Suppressor macrophage treated with lipopolysaccharide for 1 hour (primary cell): ENCODE data around the gene ADH1C.
"Not testable (repeated sequence)": the region's sequence is repeated elsewhere in the genome, so short reads cannot be mapped to it uniquely, and the experiment has no call there.

Experiments used
- DNase-seq, 3 donors: peaks; one replicate each; pipeline ENCODE4 v3.0.0-alpha.2; 2020 to 2022

ADH1C gene

DNA sequence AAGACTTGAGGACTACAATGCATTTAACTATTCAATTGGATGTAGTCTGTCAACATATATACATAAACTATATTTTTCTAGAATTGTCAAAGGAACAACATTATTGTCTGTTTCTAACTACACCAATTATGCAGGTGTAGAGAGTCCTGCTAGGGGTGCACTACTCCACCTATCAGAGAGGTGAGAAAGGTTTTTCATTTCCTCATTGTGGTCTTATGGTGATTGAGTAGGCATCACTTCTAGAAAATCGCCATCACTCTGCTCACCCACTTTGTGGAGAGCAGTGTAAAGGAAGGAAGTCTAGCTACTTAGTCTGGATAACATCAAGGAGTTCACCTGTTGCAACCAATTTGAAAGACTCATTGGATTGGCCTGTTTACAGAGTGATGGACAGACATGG is 4.4 kb upstream of the ADH1C start:
- no peak for DNase-seq

- not testable (repeated sequence) for DNase-seq
These were observed 3.6 kb upstream of the ADH1C start for GRCh38 chr4:99356149-99356548.

DNA sequence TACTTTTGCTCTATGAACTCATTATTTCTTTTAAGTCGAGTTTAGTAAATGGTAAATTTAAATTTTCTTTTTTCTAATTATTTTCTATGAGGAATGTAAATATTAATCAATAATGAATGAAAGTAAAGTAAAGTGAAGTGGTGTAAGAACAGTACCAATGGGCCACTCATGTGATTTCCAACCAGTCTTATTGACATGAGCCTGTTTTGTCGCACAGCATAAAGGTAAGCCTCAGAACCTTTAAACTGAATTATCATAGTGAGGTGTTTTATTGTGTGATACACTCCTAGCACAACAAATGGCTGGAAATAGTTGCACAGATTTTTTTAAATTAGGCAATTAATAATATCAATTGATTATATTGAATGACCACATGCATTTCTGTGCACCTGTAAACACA is 1.1 kb downstream of the ADH1C start:
- DNase-seq: no peak

DNA sequence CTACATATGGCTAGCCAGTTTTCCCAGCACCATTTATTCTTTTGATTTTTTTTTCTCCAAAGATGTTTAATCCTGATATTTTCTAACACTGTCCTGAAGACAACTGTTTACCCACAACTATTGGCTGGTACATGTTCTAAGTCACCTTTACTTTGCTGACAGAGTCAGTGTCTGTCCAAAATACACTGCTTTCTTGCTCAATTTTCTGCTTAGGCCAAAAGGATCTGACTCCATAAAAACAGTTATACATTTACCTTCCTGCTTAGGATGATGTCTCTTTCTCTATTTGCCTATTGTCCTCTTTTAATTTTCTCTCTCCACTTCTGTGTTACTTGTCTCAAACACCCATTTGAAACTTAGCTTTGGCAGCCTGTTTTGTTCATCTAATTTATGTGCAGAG is 3.2 kb downstream of the ADH1C start:
- no peak for DNase-seq

- not testable (repeated sequence) for DNase-seq
These were observed 9.9 kb downstream of the ADH1C start for GRCh38 chr4:99342624-99343023.

GRCh38 chr4:99341426-99341825 is 11.1 kb downstream of the ADH1C start:
- no peak for DNase-seq

DNA sequence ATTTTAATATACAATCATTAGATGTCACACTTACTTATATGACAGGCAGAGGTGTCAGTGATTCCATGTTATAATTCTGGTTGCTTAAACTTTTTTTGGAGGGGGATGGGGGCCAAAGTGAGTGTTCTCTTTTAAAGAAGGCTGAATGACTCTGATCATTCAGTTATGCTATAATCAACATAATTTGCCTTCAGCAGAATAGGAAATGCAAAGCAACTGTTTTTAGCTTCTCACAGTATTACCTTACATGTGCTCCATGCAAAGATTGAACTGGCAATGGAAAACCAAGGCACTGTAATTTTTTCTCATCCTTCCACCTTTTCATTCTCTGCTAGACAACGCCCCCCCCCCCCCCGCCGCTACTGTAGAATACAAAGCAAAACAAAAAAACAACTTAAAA is 13.4 kb downstream of the ADH1C start:
- DNase-seq: no peak

- DNase-seq: no peak
These were observed 16.0 kb downstream of the ADH1C start for GRCh38 chr4:99336553-99336952.

- DNase-seq: no peak
These were observed 17.7 kb downstream of the ADH1C start for GRCh38 chr4:99334880-99335279.

- no peak for DNase-seq
These were observed 21.9 kb downstream of the ADH1C start for GRCh38 chr4:99330648-99331047.

DNA sequence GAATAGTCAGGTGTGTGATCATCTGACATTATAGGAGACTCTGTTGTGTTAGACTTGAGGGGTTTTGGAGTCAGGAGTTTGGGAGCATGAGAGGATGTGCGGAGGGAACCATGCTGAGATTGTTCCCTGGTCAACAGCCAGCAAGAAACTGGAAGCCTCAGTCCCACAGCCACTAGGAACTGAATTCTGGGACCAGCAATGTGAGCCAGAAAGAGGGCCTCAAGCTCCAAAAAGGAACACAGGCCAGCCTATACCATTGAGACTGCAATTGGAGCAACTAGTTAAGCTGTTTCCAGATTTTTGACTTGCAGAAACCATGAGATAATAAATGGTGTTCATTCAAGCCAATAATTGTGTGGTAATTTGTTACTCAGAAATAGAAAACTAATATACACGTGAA is 22.7 kb downstream of the ADH1C start:
- no peak for DNase-seq

- DNase-seq: no peak
These were observed 27.6 kb downstream of the ADH1C start for GRCh38 chr4:99324979-99325378.

GRCh38 chr4:99324361-99324760 is 28.2 kb downstream of the ADH1C start:
- no peak for DNase-seq

GRCh38 chr4:99323756-99324155 is 28.8 kb downstream of the ADH1C start:
- DNase-seq: no peak

DNA sequence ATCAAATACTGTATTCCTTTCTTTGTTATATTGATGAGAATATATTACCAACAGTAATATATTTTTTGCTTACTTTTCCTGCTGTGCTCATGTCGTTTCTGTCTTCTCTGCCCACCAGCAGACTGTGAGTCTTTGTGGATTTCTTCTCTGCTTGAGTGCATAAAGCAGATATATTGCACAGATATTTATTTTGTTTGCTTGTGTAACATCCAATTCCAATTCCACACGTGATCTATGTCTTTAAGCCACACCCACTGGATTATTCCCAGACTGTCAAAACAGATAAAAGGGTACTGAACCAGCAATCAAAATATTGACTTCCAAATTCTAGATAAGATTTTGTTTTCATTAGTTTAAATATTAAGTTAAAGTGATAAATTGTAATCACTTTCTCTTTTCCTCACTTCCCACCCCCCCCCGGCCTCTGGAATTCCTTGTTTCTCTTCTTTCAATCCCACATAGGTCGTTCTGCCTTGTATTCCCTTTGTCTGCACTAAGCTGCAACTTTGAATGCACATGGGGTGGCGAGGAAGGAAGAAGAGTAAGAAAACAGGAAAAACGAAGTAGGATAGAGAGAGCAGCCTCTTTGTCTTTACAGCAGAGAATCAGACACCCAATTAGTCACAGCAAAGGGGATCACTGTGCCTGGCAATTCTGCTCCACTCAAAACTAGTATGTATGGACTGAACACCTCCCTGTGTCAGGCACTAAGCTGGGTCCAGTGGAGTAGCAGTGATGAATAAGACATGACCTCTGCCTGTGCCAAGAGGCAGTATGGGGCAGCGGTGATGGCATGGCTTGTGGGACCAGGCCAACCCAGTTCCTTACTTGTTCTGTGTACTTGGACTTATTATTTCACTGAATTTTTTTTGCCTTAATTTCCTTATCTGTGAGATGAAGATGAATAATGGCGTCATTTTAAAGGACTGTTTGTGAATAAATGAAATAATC is 31.0 kb downstream of the ADH1C start, which contains the start of gene ADH1B:
Gene ADH1B (minus strand): TSS at position 161 of the 951 bp plus-strand sequence. CDS start 70 bp downstream, at position 91.
- no peak for DNase-seq

DNA sequence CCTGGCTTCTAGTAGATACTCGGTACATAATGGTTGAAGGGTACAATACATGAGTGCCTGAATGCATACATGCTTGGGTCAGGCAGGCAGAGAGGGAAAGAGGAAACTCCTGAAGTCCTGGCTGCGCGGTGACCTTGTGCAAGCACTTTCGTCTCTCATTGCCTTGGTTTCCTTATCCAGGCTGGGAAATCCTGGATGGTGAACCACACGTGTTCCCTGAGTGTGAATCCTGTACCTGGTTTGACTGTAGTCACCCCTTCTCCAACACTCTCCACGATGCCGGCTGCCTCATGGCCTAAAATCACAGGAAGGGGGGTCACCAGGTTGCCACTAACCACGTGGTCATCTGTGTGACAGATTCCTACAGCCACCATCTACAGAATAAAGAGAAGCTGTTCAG is 34.7 kb downstream of the ADH1C start:
- not testable (repeated sequence) for DNase-seq

- no peak for DNase-seq
These were observed 35.2 kb downstream of the ADH1C start for GRCh38 chr4:99317354-99317753.

DNA sequence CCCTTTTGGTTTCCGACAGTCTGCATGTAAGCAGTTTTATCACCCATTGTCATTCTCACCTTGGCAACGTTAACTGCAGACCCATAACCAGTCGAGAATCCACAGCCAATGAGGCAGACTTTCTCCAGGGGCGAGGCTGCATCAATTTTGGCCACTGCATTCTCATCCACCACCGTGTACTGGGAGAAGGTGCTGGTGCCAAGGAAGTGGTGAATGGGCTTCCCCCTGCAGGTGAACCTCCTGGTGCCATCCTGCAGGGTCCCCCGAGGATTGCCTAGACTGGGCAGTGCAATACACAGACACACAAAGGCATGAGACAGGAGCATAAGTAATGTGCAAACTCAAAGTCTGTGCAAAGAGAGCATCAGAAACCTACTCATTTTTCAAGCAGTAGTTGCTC is 36.7 kb downstream of the ADH1C start:
- no peak for DNase-seq

DNA sequence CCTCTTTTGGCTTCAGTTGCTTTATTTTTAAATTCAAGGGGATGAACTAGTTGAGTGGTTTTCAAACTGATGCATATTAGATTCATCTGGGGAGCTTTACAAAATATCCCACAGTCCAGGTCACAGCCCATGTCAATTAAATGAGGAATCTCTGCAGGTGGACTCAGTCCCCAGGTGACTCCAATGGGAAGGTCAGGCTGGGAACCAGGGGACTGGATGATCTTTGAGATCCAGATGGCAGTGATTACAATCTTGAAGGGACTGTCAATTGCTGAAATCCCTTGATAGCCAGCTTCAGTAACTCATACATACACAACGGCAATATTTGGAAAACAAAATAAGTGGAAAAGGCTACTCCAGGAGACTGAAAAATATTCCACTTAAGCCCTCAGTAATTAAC is 38.3 kb downstream of the ADH1C start:
- DNase-seq: no peak

DNA sequence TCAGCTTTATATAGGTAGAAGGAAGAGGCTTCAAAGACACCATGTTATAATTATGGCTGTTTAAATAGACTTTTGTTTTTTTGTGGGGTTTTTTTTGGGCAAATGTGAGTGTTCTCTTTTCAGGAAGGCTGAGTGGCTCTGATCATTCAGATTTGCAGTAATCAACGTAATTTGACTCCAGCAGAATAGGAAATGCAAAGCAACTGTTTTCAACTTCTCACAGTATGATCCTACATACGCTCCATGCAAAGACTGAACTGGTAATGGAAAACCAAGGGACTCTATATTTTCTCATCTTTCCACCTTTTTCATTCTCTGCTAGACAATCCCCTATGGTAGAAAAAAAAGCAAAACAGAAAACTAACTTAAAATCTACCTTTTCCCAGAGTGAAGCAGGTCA is 42.2 kb downstream of the ADH1C start:
- DNase-seq: no peak

DNA sequence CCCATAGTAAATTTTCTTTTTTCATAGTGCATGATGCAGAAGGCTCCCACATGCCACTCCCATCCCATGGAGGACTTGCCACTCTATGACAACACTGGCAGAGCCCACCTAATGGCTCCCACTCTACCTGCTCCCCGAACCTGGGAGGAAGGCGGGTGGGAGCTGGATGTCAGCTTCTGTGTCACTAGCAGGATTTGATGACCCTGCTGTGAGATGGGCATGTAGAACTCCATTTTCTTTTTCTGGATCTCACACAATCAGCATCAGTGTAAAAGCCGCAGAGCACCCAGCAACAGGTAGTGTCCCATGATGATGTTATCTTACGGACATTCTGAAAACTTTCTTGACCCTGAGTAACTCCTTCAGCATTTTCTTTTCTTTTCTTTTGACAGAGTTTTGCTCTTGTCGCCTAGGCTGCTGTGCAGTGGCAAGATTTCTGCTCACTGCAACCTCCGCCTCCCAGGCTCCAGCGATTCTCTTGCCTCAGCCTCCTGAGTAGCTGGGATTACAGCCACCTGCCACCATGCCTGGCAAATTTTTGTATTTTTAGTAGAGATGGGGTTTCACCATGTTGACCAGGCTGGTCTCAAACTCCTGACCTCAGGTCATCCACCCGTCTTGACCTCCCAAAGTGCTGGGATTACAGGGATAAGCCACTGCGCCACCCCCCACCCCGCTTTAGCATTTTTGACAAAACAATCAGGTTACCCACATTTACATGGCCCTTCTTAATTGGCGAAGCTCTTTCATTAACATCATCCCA is 46.7 kb downstream of the ADH1C start:
- DNase-seq: no peak

DNA sequence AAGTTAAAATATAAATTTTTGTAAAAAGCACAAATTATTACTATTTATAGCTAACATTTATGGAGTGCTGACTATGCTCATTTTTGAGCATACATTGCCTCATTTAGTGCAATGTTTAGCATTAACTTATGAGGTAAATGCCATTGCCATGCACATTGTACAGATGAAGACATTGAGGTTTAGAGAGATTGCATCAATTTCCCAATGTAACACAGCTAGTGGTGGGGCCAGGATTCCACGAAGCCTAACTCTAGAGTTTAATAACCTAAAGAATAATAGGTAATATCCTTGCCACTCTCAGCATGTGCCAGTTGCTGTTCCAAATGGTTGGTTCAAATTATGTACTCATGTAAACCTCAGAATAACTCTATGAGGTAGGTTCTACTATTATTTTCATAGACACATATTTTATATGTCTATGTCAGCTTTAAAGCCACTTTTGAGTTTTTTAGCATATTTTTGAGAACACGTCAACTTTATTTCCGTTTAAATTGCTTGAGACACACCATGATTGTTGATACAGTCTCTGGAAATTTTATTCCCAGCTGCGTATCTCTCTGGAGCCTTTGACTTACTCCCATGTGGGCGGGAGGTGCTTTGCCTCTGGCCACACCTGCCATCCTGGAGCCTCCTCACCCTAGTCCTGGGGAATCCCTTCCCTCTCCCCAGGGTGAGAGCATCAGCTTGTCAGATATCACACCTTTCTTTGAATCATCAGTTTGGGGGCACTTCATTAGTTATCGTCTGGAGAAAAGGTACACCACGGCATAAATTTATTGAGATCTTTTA is 51.0 kb downstream of the ADH1C start:
- DNase-seq: no peak

DNA sequence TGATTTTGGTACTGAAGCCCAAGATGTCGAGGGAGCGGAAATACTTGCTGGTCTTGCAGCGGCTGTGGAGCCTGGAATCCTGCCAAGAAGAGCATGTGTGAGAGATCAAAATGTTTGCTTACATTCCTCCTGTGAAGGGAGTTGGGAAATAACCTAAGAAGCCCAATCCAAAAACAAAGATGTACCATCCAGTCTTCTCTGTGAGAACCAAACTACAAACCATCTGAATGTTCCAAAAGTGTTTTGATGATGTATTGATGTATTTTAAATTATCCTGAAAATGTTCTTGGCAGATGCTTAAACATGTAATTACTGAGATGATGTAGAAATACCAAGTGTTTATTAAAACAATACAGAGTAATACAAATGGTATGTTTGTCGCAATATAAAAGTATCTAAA is 51.6 kb downstream of the ADH1C start:
- DNase-seq: no peak
